SK-N-SH treated with all-trans-retinoic acid at 6 μM for 48 hours (cell line): ENCODE measurements around the gene OVOL3.

Experiments
- ESRRG ChIP-seq: fragments of 250-450 bp; sonication (Bioruptor Pico); IDR thresholded peaks from 2 replicates; pipeline ENCODE4 v1.6.1; 2021; ENCODE audit warnings: mild to moderate bottlenecking
- GLIS3 ChIP-seq: fragments of 250-450 bp; sonication (Bioruptor Pico); IDR thresholded peaks from 2 replicates; pipeline ENCODE4 v1.5.0; 2020; ENCODE audit warnings: mild to moderate bottlenecking, moderate library complexity
- PPARA ChIP-seq: fragments of 250-450 bp; sonication (Bioruptor Pico); IDR thresholded peaks from 2 replicates; pipeline ENCODE4 v1.5.0; 2020; ENCODE audit warnings: mild to moderate bottlenecking, borderline replicate concordance
- SNAI2 ChIP-seq: fragments of 250-450 bp; sonication (Bioruptor Pico); IDR thresholded peaks from 2 replicates; pipeline ENCODE4 v1.5.0; 2020; ENCODE audit warnings: mild to moderate bottlenecking, moderate library complexity
- ZNF70 ChIP-seq: fragments of 450-650 bp; formaldehyde crosslinking; IDR thresholded peaks from 2 replicates; pipeline ENCODE4 v1.5.0; 2020; ENCODE audit warnings: mild to moderate bottlenecking, moderate library complexity

GRCh38 chr19:36142496-36142895, 31.6 kb downstream of the OVOL3 start:
- no peak for TF ChIP-seq PPARA (CRISPR knock-in tag)
- TF ChIP-seq GLIS3, result no peak
- no peak for TF ChIP-seq ZNF70 (CRISPR knock-in tag)
- no peak for TF ChIP-seq ESRRG
- no peak for TF ChIP-seq SNAI2 (CRISPR knock-in tag)
